Measurements from ENCODE around the gene NPC1. TPM values are rescaled to one million over a fixed set of nuclear protein-coding genes. Genes with fewer than 3 reads are reported as not detected.

Gene NPC1
- total RNA-seq, 1 donor from 2014 or later, result 100 TPM

GRCh38 chr18:23550898-23551297 is 35.4 kb downstream of the NPC1 start:
- no peaks in the 10 kb centered on the region for H3K27me3 ChIP-seq (ENCODE audit: control insufficient read depth, insufficient read depth, low read length)
- H3K4me3 ChIP-seq (ENCODE audit: low read depth, low read length), result no peak overlapping the region
- TF ChIP-seq CTCF (IDR thresholded peaks at IDR 0.05; ENCODE audit: insufficient read depth, low read length, severe bottlenecking), result no peak
- DNase-seq (ENCODE audit: low read depth), result peak; percentile 52
- peaks cover 29% of the 10 kb centered on the region for H3K36me3 ChIP-seq (ENCODE audit: control insufficient read depth, insufficient read depth, low read length)
- FAIRE-seq, result no peak

- Histone ChIP-seq H3K4me3 (ENCODE audit: low read depth, low read length) (no peak overlapping the region), H3K36me3 (ENCODE audit: control insufficient read depth, insufficient read depth, low read length) (peaks cover 26% of the 10 kb centered on the region), H3K27me3 (ENCODE audit: control insufficient read depth, insufficient read depth, low read length) (no peaks in the 10 kb centered on the region)
- DNase-seq (ENCODE audit: low read depth), result no peak
- FAIRE-seq, result no peak
- TF ChIP-seq CTCF (IDR thresholded peaks at IDR 0.05; ENCODE audit: insufficient read depth, low read length, severe bottlenecking), result no peak
Observed at GRCh38 chr18:23548719-23549118, 37.6 kb downstream of the NPC1 start.

- TF ChIP-seq CTCF (IDR thresholded peaks at IDR 0.05; ENCODE audit: insufficient read depth, low read length, severe bottlenecking), result no peak
- Histone ChIP-seq H3K36me3 (ENCODE audit: control insufficient read depth, insufficient read depth, low read length) (peaks cover 22% of the 10 kb centered on the region), H3K4me3 (ENCODE audit: low read depth, low read length) (no peak overlapping the region), H3K27me3 (ENCODE audit: control insufficient read depth, insufficient read depth, low read length) (no peaks in the 10 kb centered on the region)
- FAIRE-seq (no peak), DNase-seq (ENCODE audit: low read depth) (no peak)
Observed at GRCh38 chr18:23548275-23548674, 38.0 kb downstream of the NPC1 start.

GRCh38 chr18:23547846-23548245 is 38.5 kb downstream of the NPC1 start:
- no peak for TF ChIP-seq CTCF (IDR thresholded peaks at IDR 0.05; ENCODE audit: insufficient read depth, low read length, severe bottlenecking)
- H3K36me3 ChIP-seq (ENCODE audit: control insufficient read depth, insufficient read depth, low read length), result peaks cover 22% of the 10 kb centered on the region
- FAIRE-seq (no peak), DNase-seq (ENCODE audit: low read depth) (peak; percentile 60)
- no peaks in the 10 kb centered on the region for H3K27me3 ChIP-seq (ENCODE audit: control insufficient read depth, insufficient read depth, low read length)
- H3K4me3 ChIP-seq (ENCODE audit: low read depth, low read length), result no peak overlapping the region

GRCh38 chr18:23547306-23547705 is 39.0 kb downstream of the NPC1 start:
- Histone ChIP-seq H3K4me3 (ENCODE audit: low read depth, low read length) (no peak overlapping the region), H3K36me3 (ENCODE audit: control insufficient read depth, insufficient read depth, low read length) (peaks cover 20% of the 10 kb centered on the region), H3K27me3 (ENCODE audit: control insufficient read depth, insufficient read depth, low read length) (no peaks in the 10 kb centered on the region)
- no peak for TF ChIP-seq CTCF (IDR thresholded peaks at IDR 0.05; ENCODE audit: insufficient read depth, low read length, severe bottlenecking)
- FAIRE-seq, result no peak
- no peak for DNase-seq (ENCODE audit: low read depth)

- H3K36me3 ChIP-seq (ENCODE audit: control insufficient read depth, insufficient read depth, low read length), result peaks cover 32% of the 10 kb centered on the region
Observed at GRCh38 chr18:23545247-23545789, 41.0 kb downstream of the NPC1 start.

More at GRCh38 chr18:23545247-23545789, 41.0 kb downstream of the NPC1 start:
- DNase-seq (ENCODE audit: low read depth), result no peak
- Histone ChIP-seq H3K4me3 (ENCODE audit: low read depth, low read length) (no peak overlapping the region), H3K27me3 (ENCODE audit: control insufficient read depth, insufficient read depth, low read length) (no peaks in the 10 kb centered on the region)
- no peak for TF ChIP-seq CTCF (IDR thresholded peaks at IDR 0.05; ENCODE audit: insufficient read depth, low read length, severe bottlenecking)
- no peak for FAIRE-seq

Data from bronchial epithelial cell (primary cell).